Vagina (tissue), 2 donors: ENCODE data around the gene ZBTB16.

ENCODE experiments used
- CTCF ChIP-seq, 3 experiments: fragments of 450-650 bp in 2 of 3; fragments of 200-600 bp in 1 of 3; sonication (generic) in 1 of 3; IDR thresholded peaks; one replicate each; pipeline ENCODE4 v1.5.1; 2017 to 2019; ENCODE audit warnings: antibody characterized with exemption in 3 of 3, mild to moderate bottlenecking in 2 of 3, moderate library complexity in 2 of 3
- POLR2A ChIP-seq, 2 donors: fragments of 450-650 bp; IDR thresholded peaks; one replicate each; pipeline ENCODE4 v1.6.1; 2017; ENCODE audit warnings: antibody characterized with exemption in 2 of 2, mild to moderate bottlenecking in 2 of 2, moderate library complexity in 2 of 2
- POLR2AphosphoS5 ChIP-seq, 2 donors: sonication (generic); formaldehyde crosslinking; IDR thresholded peaks; one replicate each; pipeline ENCODE4 v1.9.0; 2017; ENCODE audit warnings: antibody characterized with exemption in 2 of 2, mild to moderate bottlenecking in 2 of 2, low read depth in 1 of 2; ENCODE audit not compliant: insufficient read depth in 1 of 2

- TF ChIP-seq CTCF (IDR thresholded peaks at IDR 0.05), result peak; percentile 71 to 85 (median 83)
- no peak for TF ChIP-seq POLR2A (IDR thresholded peaks at IDR 0.05)
- TF ChIP-seq POLR2AphosphoS5 (IDR thresholded peaks at IDR 0.05; ENCODE audit: insufficient read depth in 1 of 2, low read depth in 1 of 2), result peak; percentile 29 to 80
Measured at GRCh38 chr11:114036147-114036811, 23.2 kb upstream of the ZBTB16 start.
